Glutamatergic neuron (in vitro differentiated cells): ENCODE measurements around the gene KCNMB2. TPM values are rescaled to one million over a fixed set of nuclear protein-coding genes. Genes with fewer than 3 reads are reported as not detected.

Experiments
- DNase-seq: peaks from one replicate; pipeline ENCODE4 v3.0.0; 2022
- H3K27ac Mint-ChIP-seq: one replicate; pipeline ENCODE4 v1.8.0; 2020; ENCODE audit warnings: mild to moderate bottlenecking, mixed read lengths, inconsistent platforms; ENCODE audit not compliant: unreplicated experiment
- H3K27me3 Mint-ChIP-seq: one replicate; pipeline ENCODE4 v1.8.0; 2020; ENCODE audit warnings: mild to moderate bottlenecking, moderate library complexity, mixed read lengths, inconsistent platforms; ENCODE audit not compliant: unreplicated experiment
- H3K36me3 Mint-ChIP-seq: one replicate; pipeline ENCODE4 v1.8.0; 2020; ENCODE audit warnings: mild to moderate bottlenecking, mixed read lengths, inconsistent platforms; ENCODE audit not compliant: unreplicated experiment
- H3K4me1 Mint-ChIP-seq: one replicate; pipeline ENCODE4 v1.8.0; 2020; ENCODE audit warnings: mild to moderate bottlenecking, low read depth, mixed read lengths, inconsistent platforms; ENCODE audit not compliant: unreplicated experiment
- H3K4me3 Mint-ChIP-seq: one replicate; pipeline ENCODE4 v1.8.0; 2020; ENCODE audit warnings: mild to moderate bottlenecking, mixed read lengths, inconsistent platforms; ENCODE audit not compliant: unreplicated experiment
- H3K9me3 Mint-ChIP-seq: one replicate; pipeline ENCODE4 v1.8.0; 2020; ENCODE audit warnings: mild to moderate bottlenecking, moderate library complexity, mixed read lengths, inconsistent platforms; ENCODE audit not compliant: unreplicated experiment
- CTCF ChIP-seq: fragments of 200-600 bp; sonication (generic); IDR thresholded peaks from one replicate; pipeline ENCODE4 v1.5.0; 2021; ENCODE audit not compliant: partially characterized antibody, unreplicated experiment
- total RNA-seq: library from RNA; stranded (reverse); fragmentation: NEBNext Ultra II Directional; extraction: Animal tissue kit (Norgen Biotek cat#: 25700); gene quantifications from one replicate; pipeline ENCODE4 v1.2.1, GENCODE V29; 2021; ENCODE audit not compliant: unreplicated experiment

The KCNMB2 gene
- total RNA-seq, 1 donor from 2014 or later: 0.47 TPM

GRCh38 chr3:178676077-178676476 is 139.8 kb downstream of the KCNMB2 start:
- no peak for DNase-seq
- Mint-ChIP-seq H3K36me3 (no peaks in the 10 kb centered on the region), H3K27ac (no peak overlapping the region), H3K4me3 (no peak overlapping the region), H3K9me3 (peaks cover 5% of the 10 kb centered on the region), H3K4me1 (peaks cover 4% of the 10 kb centered on the region), H3K27me3 (peaks cover 4% of the 10 kb centered on the region)
- no peak for TF ChIP-seq CTCF

- DNase-seq: no peak
- Mint-ChIP-seq H3K4me3 (no peak overlapping the region), H3K9me3 (no peaks in the 10 kb centered on the region), H3K4me1 (no peaks in the 10 kb centered on the region), H3K36me3 (no peaks in the 10 kb centered on the region), H3K27ac (no peak overlapping the region), H3K27me3 (no peaks in the 10 kb centered on the region)
- TF ChIP-seq CTCF: no peak
These were observed 140.9 kb downstream of the KCNMB2 start for GRCh38 chr3:178676942-178677790.

- H3K27me3 Mint-ChIP-seq: no peaks in the 10 kb centered on the region
- no peaks in the 10 kb centered on the region for H3K4me1 Mint-ChIP-seq
- H3K36me3 Mint-ChIP-seq: no peaks in the 10 kb centered on the region
- H3K4me3 Mint-ChIP-seq: no peak overlapping the region
- TF ChIP-seq CTCF: no peak
- no peaks in the 10 kb centered on the region for H3K9me3 Mint-ChIP-seq
- no peak overlapping the region for H3K27ac Mint-ChIP-seq
- DNase-seq: no peak
These were observed 141.7 kb downstream of the KCNMB2 start for GRCh38 chr3:178677961-178678360.

GRCh38 chr3:178680037-178680436 is 143.8 kb downstream of the KCNMB2 start:
- no peak for TF ChIP-seq CTCF
- Mint-ChIP-seq H3K27me3 (no peaks in the 10 kb centered on the region), H3K4me1 (no peaks in the 10 kb centered on the region), H3K4me3 (no peak overlapping the region), H3K27ac (no peak overlapping the region), H3K36me3 (no peaks in the 10 kb centered on the region), H3K9me3 (peaks cover 1% of the 10 kb centered on the region)
- DNase-seq: no peak

GRCh38 chr3:178680489-178680888 is 144.3 kb downstream of the KCNMB2 start:
- no peak for TF ChIP-seq CTCF
- Mint-ChIP-seq H3K4me3 (no peak overlapping the region), H3K27me3 (no peaks in the 10 kb centered on the region), H3K4me1 (no peaks in the 10 kb centered on the region), H3K27ac (no peak overlapping the region), H3K36me3 (no peaks in the 10 kb centered on the region), H3K9me3 (peaks cover 1% of the 10 kb centered on the region)
- DNase-seq: no peak
